ENCODE data around the gene PHLDB3. TPM values are rescaled to one million over a fixed set of nuclear protein-coding genes. Genes with fewer than 3 reads are reported as not detected.
A peak's percentile ranks its signal among the peaks of the same experiment; 100 is the strongest.

The PHLDB3 gene
- polyA plus RNA-seq, 2 of the 4 experiments (the other 2 are of a cell fraction) = 5.5 to 12.0 TPM

DNA sequence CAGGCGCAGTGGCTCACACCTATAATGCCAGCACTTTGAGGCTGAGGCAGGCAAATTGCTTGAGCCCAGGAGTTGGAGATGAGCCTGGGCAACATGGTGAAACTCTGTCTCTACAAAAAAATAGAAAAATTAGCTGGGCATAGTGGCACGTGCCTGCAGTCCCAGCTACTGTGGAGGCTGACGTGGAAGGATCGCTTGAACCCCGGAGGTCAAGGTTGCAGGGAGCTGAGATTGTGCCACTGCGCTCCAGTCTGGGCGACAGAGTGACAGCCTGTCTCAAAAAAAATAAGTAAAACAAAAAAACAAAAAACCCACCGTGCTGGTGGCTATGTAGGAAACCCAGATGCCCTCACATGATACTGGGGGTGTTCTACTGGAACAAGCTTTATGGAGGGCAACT is 16.4 kb downstream of the PHLDB3 start:
- no peak for TF ChIP-seq BHLHE40 (IDR thresholded peaks at IDR 0.05; ENCODE audit: low read depth, low read length)
- TF ChIP-seq NR3C1 (IDR thresholded peaks at IDR 0.05) = no peak
- TF ChIP-seq RCOR1 (IDR thresholded peaks at IDR 0.05; ENCODE audit: low read depth, low read length) = no peak
- TF ChIP-seq, protein P1, sequence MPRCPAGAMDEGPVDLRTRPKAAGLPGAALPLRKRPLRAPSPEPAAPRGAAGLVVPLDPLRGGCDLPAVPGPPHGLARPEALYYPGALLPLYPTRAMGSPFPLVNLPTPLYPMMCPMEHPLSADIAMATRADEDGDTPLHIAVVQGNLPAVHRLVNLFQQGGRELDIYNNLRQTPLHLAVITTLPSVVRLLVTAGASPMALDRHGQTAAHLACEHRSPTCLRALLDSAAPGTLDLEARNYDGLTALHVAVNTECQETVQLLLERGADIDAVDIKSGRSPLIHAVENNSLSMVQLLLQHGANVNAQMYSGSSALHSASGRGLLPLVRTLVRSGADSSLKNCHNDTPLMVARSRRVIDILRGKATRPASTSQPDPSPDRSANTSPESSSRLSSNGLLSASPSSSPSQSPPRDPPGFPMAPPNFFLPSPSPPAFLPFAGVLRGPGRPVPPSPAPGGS (IDR thresholded peaks at IDR 0.05) = no peak
- no peak for TF ChIP-seq RAD21 (conservative IDR thresholded peaks at IDR 0.05 in 1 of 2, IDR thresholded peaks at IDR 0.05 in 1 of 2)
- DNase-seq (ENCODE audit: low read depth in 1 of 2, low spot score in 1 of 2) = no peak
- no peak overlapping the region for H3K4me3 ChIP-seq
- no peak for FAIRE-seq
- POLR2A ChIA-PET = no interaction called here
- CTCF ChIA-PET = interaction anchor here (1.3 to 12.1 kb wide), 6 partner anchors 10 to 68 kb away, joined by 3 to 89 read pairs (median 6); no protein-coding TSS in a partner anchor
- no peaks in the 10 kb centered on the region for H3K9me3 ChIP-seq
- no peak overlapping the region for H3K27ac ChIP-seq
- H3K4me2 ChIP-seq = no peak overlapping the region
- 83% methylated on average over 8 of the region's 8 CpGs for WGBS (ENCODE audit: missing lambda C conversion rate)
- no peaks in the 10 kb centered on the region for H3K4me1 ChIP-seq
- ATAC-seq = no peak

DNA sequence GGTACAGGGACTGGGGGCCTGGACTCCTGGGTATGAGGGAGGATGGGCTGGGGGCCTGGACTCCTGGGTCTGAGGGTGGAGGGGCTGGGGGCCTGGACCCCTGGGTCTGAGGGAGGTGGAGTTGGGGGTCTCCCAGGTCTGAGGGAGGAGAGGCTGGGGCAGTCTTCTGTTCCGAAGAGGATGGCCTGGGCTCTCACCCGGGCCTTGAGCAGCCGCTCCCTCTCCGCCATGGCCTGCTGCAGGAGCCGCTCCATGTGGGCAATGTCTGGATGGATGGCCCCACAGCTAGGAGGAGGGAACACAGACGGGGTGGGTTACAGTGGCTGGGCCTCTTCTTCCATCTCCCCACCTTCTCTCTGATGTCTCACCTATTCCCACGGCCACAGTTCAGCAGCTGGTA is 18.1 kb downstream of the PHLDB3 start:
- Histone ChIP-seq H3K4me2 (no peak overlapping the region), H3K9me3 (no peaks in the 10 kb centered on the region), H3K27ac (no peak overlapping the region), H3K4me3 (no peak overlapping the region), H3K4me1 (no peaks in the 10 kb centered on the region)
- CTCF ChIA-PET = interaction anchor here (1.0 to 1.6 kb wide), 4 partner anchors 33 to 69 kb away, joined by 3 to 5 read pairs (median 3); no protein-coding TSS in a partner anchor
- TF ChIP-seq, protein P2, sequence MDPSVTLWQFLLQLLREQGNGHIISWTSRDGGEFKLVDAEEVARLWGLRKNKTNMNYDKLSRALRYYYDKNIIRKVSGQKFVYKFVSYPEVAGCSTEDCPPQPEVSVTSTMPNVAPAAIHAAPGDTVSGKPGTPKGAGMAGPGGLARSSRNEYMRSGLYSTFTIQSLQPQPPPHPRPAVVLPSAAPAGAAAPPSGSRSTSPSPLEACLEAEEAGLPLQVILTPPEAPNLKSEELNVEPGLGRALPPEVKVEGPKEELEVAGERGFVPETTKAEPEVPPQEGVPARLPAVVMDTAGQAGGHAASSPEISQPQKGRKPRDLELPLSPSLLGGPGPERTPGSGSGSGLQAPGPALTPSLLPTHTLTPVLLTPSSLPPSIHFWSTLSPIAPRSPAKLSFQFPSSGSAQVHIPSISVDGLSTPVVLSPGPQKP (IDR thresholded peaks at IDR 0.05; ENCODE audit: low read depth, low read length) = no peak
- TF ChIP-seq FOXS1 (CRISPR knock-in tag; IDR thresholded peaks at IDR 0.05) (no peak), BHLHE40 (IDR thresholded peaks at IDR 0.05; ENCODE audit: low read depth, low read length) (no peak), CEBPB (IDR thresholded peaks at IDR 0.05) (no peak), ZNF302 (CRISPR knock-in tag; IDR thresholded peaks at IDR 0.05) (no peak)
- 91% methylated on average over 7 of the region's 7 CpGs for WGBS (ENCODE audit: missing lambda C conversion rate)
- no peak for DNase-seq (ENCODE audit: low read depth in 1 of 2, low spot score in 1 of 2)
- peak in 1 of 2 experiments; percentile 24; a peak in 2 of 6 replicates for ATAC-seq
- no peak for FAIRE-seq
- POLR2A ChIA-PET = no interaction called here

DNA sequence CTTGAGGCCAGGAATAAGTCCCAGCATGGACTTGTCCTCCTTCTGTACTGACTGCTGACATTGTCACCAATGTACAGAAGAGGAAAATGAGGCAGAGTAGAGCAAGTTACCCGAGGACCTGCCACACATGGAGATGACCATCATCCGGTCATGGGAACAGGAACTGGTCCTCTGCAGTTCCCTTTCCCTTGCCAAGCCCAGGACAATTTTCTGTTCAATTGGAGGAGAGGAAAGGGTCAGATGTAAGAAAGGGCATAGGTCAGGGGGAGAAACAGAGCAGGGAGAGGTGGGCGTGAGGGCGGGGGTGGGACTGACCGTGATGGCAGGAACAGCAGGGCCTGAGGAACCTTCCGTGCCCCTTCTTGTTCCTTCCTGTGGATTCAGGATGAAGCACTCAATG is 18.6 kb downstream of the PHLDB3 start:
- DNase-seq (ENCODE audit: low read depth in 1 of 2, low spot score in 1 of 2) (no peak), FAIRE-seq (no peak), ATAC-seq (no peak)
- POLR2A ChIA-PET = no interaction called here
- Histone ChIP-seq H3K4me3 (no peak overlapping the region), H3K9me3 (no peaks in the 10 kb centered on the region), H3K4me2 (no peak overlapping the region), H3K27ac (no peak overlapping the region), H3K4me1 (no peaks in the 10 kb centered on the region)
- TF ChIP-seq KDM5A (IDR thresholded peaks at IDR 0.05) = no peak
- no peak for TF ChIP-seq NPAS2 (CRISPR knock-in tag; IDR thresholded peaks at IDR 0.05; ENCODE audit: borderline replicate concordance)
- TF ChIP-seq, protein P3, sequence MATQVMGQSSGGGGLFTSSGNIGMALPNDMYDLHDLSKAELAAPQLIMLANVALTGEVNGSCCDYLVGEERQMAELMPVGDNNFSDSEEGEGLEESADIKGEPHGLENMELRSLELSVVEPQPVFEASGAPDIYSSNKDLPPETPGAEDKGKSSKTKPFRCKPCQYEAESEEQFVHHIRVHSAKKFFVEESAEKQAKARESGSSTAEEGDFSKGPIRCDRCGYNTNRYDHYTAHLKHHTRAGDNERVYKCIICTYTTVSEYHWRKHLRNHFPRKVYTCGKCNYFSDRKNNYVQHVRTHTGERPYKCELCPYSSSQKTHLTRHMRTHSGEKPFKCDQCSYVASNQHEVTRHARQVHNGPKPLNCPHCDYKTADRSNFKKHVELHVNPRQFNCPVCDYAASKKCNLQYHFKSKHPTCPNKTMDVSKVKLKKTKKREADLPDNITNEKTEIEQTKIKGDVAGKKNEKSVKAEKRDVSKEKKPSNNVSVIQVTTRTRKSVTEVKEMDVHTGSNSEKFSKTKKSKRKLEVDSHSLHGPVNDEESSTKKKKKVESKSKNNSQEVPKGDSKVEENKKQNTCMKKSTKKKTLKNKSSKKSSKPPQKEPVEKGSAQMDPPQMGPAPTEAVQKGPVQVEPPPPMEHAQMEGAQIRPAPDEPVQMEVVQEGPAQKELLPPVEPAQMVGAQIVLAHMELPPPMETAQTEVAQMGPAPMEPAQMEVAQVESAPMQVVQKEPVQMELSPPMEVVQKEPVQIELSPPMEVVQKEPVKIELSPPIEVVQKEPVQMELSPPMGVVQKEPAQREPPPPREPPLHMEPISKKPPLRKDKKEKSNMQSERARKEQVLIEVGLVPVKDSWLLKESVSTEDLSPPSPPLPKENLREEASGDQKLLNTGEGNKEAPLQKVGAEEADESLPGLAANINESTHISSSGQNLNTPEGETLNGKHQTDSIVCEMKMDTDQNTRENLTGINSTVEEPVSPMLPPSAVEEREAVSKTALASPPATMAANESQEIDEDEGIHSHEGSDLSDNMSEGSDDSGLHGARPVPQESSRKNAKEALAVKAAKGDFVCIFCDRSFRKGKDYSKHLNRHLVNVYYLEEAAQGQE (IDR thresholded peaks at IDR 0.05) = no peak
- no peak for TF ChIP-seq RFX5 (IDR thresholded peaks at IDR 0.05)
- TF ChIP-seq, protein P4, sequence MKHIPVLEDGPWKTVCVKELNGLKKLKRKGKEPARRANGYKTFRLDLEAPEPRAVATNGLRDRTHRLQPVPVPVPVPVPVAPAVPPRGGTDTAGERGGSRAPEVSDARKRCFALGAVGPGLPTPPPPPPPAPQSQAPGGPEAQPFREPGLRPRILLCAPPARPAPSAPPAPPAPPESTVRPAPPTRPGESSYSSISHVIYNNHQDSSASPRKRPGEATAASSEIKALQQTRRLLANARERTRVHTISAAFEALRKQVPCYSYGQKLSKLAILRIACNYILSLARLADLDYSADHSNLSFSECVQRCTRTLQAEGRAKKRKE (CRISPR knock-in tag; IDR thresholded peaks at IDR 0.05; ENCODE audit: low read depth) = no peak
- no peak for TF ChIP-seq MAFK (IDR thresholded peaks at IDR 0.05; ENCODE audit: partially characterized antibody)
- no peak for TF ChIP-seq NFE2L2 (conservative IDR thresholded peaks at IDR 0.05; ENCODE audit: low read length)
- no peak for TF ChIP-seq ESRRA (IDR thresholded peaks at IDR 0.05; ENCODE audit: borderline replicate concordance, low read length)
- TF ChIP-seq MAZ (IDR thresholded peaks at IDR 0.05; ENCODE audit: borderline replicate concordance, low read depth, low read length) = no peak
- CTCF ChIA-PET = interaction anchor here (1.0 to 1.3 kb wide), 2 partner anchors 33 to 39 kb away, joined by 3 to 5 read pairs; no protein-coding TSS in a partner anchor
- 74% methylated on average over 6 of the region's 6 CpGs for WGBS (ENCODE audit: missing lambda C conversion rate)
